Measurements from ENCODE around the gene LRRC56. TPM values are rescaled to one million over a fixed set of nuclear protein-coding genes. Genes with fewer than 3 reads are reported as not detected.

Gene LRRC56
- total RNA-seq, 4 donors from 2014 or later: 0.38 TPM; not detected in 3

GRCh38 chr11:560305-561147, 23.2 kb downstream of the LRRC56 start, which contains the start of the genes LMNTD2 and RASSF7:
LMNTD2 (minus strand) TSS chr11:560738; CDS start chr11:560716, 22 bp downstream.
RASSF7 (plus strand) TSS chr11:560970; CDS start chr11:561769, 799 bp downstream.
- TF ChIP-seq CTCF (IDR thresholded peaks at IDR 0.05; ENCODE audit: low read depth): no peak

- TF ChIP-seq CTCF (IDR thresholded peaks at IDR 0.05; ENCODE audit: low read depth): no peak
Observed at GRCh38 chr11:561148-562003, 24.0 kb downstream of the LRRC56 start.

GRCh38 chr11:562046-562645, 24.8 kb downstream of the LRRC56 start:
- TF ChIP-seq CTCF (IDR thresholded peaks at IDR 0.05; ENCODE audit: low read depth): no peak

GRCh38 chr11:563066-563811, 25.9 kb downstream of the LRRC56 start:
- no peak for TF ChIP-seq CTCF (IDR thresholded peaks at IDR 0.05; ENCODE audit: low read depth)

- no peak for TF ChIP-seq CTCF (IDR thresholded peaks at IDR 0.05; ENCODE audit: low read depth)
Observed at GRCh38 chr11:563812-564578, 26.7 kb downstream of the LRRC56 start.

- TF ChIP-seq CTCF (IDR thresholded peaks at IDR 0.05; ENCODE audit: low read depth): no peak
Observed at GRCh38 chr11:565921-566509, 28.7 kb downstream of the LRRC56 start.
